ENCODE results near the gene CLASP1.

DNA sequence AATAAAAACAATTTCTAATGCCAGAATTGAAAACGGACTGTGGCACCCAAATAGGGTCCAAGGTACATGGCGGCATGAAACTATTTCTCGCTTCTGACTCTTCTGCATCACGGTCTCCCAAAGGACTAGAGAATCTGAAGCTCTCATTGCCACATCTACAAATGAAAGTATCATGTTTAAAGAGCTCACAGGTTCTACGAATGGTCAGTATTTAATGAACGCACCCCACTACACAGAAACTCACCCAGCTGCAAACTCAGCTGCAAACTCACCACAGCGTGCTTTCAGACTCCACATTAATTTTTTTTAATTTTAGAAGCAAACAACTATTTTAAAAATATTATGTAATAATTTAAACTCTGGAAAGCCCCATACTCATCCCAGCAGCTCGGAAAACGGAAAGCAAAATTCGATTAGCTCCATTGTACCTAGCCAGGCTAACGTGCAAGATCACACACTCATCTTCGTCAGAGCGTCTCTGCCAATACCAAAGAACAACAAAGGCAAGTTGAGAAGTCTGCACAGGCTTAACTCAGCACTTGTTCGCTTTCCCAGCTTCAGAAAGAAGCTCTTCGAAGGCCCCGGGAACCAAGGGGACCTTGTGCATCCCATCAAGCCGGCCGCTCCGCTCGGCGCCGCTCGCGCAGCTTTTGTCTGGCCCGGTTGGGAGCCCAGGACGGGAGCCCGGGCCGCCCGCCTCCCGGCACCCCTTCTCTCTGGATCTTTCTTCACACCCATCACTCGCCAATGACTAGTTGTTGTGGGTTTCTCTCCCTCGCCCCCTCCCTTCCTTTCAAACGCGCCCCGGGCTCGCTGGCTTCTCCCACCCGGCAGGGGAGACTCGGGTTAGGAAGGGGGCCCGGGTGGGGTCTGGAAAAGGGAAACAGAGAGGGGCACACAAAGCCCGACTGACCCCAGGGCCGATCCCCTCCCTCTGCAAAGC is 785 bp downstream of the CLASP1 start:
- TF ChIP-seq, protein P1, sequence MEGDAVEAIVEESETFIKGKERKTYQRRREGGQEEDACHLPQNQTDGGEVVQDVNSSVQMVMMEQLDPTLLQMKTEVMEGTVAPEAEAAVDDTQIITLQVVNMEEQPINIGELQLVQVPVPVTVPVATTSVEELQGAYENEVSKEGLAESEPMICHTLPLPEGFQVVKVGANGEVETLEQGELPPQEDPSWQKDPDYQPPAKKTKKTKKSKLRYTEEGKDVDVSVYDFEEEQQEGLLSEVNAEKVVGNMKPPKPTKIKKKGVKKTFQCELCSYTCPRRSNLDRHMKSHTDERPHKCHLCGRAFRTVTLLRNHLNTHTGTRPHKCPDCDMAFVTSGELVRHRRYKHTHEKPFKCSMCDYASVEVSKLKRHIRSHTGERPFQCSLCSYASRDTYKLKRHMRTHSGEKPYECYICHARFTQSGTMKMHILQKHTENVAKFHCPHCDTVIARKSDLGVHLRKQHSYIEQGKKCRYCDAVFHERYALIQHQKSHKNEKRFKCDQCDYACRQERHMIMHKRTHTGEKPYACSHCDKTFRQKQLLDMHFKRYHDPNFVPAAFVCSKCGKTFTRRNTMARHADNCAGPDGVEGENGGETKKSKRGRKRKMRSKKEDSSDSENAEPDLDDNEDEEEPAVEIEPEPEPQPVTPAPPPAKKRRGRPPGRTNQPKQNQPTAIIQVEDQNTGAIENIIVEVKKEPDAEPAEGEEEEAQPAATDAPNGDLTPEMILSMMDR (conservative IDR thresholded peaks at IDR 0.05; ENCODE audit: low read depth in 2 of 2) = no peak
- TF ChIP-seq, protein P2, sequence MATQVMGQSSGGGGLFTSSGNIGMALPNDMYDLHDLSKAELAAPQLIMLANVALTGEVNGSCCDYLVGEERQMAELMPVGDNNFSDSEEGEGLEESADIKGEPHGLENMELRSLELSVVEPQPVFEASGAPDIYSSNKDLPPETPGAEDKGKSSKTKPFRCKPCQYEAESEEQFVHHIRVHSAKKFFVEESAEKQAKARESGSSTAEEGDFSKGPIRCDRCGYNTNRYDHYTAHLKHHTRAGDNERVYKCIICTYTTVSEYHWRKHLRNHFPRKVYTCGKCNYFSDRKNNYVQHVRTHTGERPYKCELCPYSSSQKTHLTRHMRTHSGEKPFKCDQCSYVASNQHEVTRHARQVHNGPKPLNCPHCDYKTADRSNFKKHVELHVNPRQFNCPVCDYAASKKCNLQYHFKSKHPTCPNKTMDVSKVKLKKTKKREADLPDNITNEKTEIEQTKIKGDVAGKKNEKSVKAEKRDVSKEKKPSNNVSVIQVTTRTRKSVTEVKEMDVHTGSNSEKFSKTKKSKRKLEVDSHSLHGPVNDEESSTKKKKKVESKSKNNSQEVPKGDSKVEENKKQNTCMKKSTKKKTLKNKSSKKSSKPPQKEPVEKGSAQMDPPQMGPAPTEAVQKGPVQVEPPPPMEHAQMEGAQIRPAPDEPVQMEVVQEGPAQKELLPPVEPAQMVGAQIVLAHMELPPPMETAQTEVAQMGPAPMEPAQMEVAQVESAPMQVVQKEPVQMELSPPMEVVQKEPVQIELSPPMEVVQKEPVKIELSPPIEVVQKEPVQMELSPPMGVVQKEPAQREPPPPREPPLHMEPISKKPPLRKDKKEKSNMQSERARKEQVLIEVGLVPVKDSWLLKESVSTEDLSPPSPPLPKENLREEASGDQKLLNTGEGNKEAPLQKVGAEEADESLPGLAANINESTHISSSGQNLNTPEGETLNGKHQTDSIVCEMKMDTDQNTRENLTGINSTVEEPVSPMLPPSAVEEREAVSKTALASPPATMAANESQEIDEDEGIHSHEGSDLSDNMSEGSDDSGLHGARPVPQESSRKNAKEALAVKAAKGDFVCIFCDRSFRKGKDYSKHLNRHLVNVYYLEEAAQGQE (IDR thresholded peaks at IDR 0.05; ENCODE audit: unreplicated experiment) = no peak
- TF ChIP-seq EZH2phosphoT487 (IDR thresholded peaks at IDR 0.05; ENCODE audit: unreplicated experiment) (no peak), CREB1 (CRISPR knock-in tag; IDR thresholded peaks at IDR 0.05; ENCODE audit: low read depth) (no peak), POLR2AphosphoS5 (IDR thresholded peaks at IDR 0.05; ENCODE audit: low read depth) (no peak), ZNF114 (CRISPR knock-in tag; IDR thresholded peaks at IDR 0.05) (no peak), EZH2 (IDR thresholded peaks at IDR 0.05; ENCODE audit: low read depth, unreplicated experiment) (no peak)
